ENCODE data around the gene NOP58.

The NOP58 gene

GRCh38 chr2:202344178-202344577 is 78.6 kb downstream of the NOP58 start:
- Histone ChIP-seq H3K27ac (replicated peaks) (no peak overlapping the region), H3K4me3 (replicated peaks; ENCODE audit: insufficient read depth, low read length) (no peak overlapping the region), H3K27me3 (ENCODE audit: insufficient read depth, poor library complexity, severe bottlenecking) (no peaks in the 10 kb centered on the region)
- TF ChIP-seq GABPA (IDR thresholded peaks at IDR 0.05; ENCODE audit: low read depth), result no peak
- no peak for TF ChIP-seq POLR2AphosphoS5 (IDR thresholded peaks at IDR 0.05; ENCODE audit: low read depth)
- TF ChIP-seq, protein P1, sequence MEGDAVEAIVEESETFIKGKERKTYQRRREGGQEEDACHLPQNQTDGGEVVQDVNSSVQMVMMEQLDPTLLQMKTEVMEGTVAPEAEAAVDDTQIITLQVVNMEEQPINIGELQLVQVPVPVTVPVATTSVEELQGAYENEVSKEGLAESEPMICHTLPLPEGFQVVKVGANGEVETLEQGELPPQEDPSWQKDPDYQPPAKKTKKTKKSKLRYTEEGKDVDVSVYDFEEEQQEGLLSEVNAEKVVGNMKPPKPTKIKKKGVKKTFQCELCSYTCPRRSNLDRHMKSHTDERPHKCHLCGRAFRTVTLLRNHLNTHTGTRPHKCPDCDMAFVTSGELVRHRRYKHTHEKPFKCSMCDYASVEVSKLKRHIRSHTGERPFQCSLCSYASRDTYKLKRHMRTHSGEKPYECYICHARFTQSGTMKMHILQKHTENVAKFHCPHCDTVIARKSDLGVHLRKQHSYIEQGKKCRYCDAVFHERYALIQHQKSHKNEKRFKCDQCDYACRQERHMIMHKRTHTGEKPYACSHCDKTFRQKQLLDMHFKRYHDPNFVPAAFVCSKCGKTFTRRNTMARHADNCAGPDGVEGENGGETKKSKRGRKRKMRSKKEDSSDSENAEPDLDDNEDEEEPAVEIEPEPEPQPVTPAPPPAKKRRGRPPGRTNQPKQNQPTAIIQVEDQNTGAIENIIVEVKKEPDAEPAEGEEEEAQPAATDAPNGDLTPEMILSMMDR (IDR thresholded peaks at IDR 0.05; ENCODE audit: insufficient read depth, low read length), result no peak
- TF ChIP-seq, protein P2, sequence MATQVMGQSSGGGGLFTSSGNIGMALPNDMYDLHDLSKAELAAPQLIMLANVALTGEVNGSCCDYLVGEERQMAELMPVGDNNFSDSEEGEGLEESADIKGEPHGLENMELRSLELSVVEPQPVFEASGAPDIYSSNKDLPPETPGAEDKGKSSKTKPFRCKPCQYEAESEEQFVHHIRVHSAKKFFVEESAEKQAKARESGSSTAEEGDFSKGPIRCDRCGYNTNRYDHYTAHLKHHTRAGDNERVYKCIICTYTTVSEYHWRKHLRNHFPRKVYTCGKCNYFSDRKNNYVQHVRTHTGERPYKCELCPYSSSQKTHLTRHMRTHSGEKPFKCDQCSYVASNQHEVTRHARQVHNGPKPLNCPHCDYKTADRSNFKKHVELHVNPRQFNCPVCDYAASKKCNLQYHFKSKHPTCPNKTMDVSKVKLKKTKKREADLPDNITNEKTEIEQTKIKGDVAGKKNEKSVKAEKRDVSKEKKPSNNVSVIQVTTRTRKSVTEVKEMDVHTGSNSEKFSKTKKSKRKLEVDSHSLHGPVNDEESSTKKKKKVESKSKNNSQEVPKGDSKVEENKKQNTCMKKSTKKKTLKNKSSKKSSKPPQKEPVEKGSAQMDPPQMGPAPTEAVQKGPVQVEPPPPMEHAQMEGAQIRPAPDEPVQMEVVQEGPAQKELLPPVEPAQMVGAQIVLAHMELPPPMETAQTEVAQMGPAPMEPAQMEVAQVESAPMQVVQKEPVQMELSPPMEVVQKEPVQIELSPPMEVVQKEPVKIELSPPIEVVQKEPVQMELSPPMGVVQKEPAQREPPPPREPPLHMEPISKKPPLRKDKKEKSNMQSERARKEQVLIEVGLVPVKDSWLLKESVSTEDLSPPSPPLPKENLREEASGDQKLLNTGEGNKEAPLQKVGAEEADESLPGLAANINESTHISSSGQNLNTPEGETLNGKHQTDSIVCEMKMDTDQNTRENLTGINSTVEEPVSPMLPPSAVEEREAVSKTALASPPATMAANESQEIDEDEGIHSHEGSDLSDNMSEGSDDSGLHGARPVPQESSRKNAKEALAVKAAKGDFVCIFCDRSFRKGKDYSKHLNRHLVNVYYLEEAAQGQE (IDR thresholded peaks at IDR 0.05; ENCODE audit: insufficient replicate concordance, low read depth), result no peak
- TF ChIP-seq SPI1 (IDR thresholded peaks at IDR 0.05; ENCODE audit: borderline replicate concordance, low read depth), result no peak
- no peak for DNase-seq (ENCODE audit: low read depth in 1 of 2, low spot score in 1 of 2)

DNA sequence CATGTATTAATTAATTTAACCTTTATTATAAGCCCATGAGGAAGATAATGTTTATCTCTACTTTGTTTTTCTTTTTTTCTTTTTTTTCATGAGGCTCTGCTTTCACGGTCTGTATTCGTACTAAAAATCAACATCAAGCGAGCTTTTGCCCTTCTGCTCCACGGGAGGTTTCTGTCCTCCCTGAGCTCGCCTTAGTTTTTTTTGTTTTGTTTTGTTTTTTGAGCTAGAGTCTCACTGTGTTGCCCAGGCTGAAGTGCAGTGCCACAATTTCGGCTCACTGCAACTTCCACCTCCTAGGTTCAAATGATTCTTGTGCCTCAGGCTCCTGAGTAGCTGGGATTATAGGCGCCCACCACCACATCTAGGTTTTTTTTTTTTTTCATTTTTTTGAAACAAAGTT is 80.6 kb downstream of the NOP58 start:
- Histone ChIP-seq H3K27ac (replicated peaks) (no peak overlapping the region), H3K27me3 (ENCODE audit: insufficient read depth, poor library complexity, severe bottlenecking) (no peaks in the 10 kb centered on the region), H3K4me3 (replicated peaks; ENCODE audit: insufficient read depth, low read length) (no peak overlapping the region)
- TF ChIP-seq SPI1 (IDR thresholded peaks at IDR 0.05; ENCODE audit: borderline replicate concordance, low read depth) (no peak), POLR2AphosphoS5 (IDR thresholded peaks at IDR 0.05; ENCODE audit: low read depth) (no peak), GABPA (IDR thresholded peaks at IDR 0.05; ENCODE audit: low read depth) (no peak)
- TF ChIP-seq, protein P1 (IDR thresholded peaks at IDR 0.05; ENCODE audit: insufficient read depth, low read length), result no peak
- TF ChIP-seq, protein P2 (IDR thresholded peaks at IDR 0.05; ENCODE audit: insufficient replicate concordance, low read depth), result no peak
- DNase-seq (ENCODE audit: low read depth in 1 of 2, low spot score in 1 of 2), result no peak

Data from HL-60 (cell line).